Duodenal mucosa (tissue), 2 donors: ENCODE measurements around the gene BOD1L1.

Experiments
- H3K27ac ChIP-seq: one replicate; pipeline ENCODE4 v1.7.0; 2013; ENCODE audit warnings: low read depth, low read length
- H3K27me3 ChIP-seq, 2 donors: one replicate each; pipeline ENCODE4 v1.7.0; 2013; ENCODE audit warnings: low read length in 2 of 2, control low read depth in 1 of 2; ENCODE audit not compliant: insufficient read depth in 2 of 2, control insufficient read depth in 1 of 2
- H3K36me3 ChIP-seq, 2 donors: one replicate each; pipeline ENCODE4 v1.7.0; 2013; ENCODE audit warnings: low read length in 2 of 2, control low read depth in 1 of 2; ENCODE audit not compliant: insufficient read depth in 2 of 2, control insufficient read depth in 1 of 2
- H3K4me1 ChIP-seq, 2 donors: one replicate each; pipeline ENCODE4 v1.7.0; 2013; ENCODE audit warnings: low read length in 2 of 2, control low read depth in 1 of 2; ENCODE audit not compliant: insufficient read depth in 2 of 2, control insufficient read depth in 1 of 2
- H3K4me3 ChIP-seq, 2 donors: one replicate each; pipeline ENCODE4 v1.7.0; 2013; ENCODE audit warnings: low read length in 2 of 2, low read depth in 1 of 2
- H3K9ac ChIP-seq, 2 donors: one replicate each; pipeline ENCODE4 v1.7.0; 2013; ENCODE audit warnings: low read length in 2 of 2, low read depth in 1 of 2
- H3K9me3 ChIP-seq, 2 donors: one replicate each; pipeline ENCODE4 v1.7.0; 2013; ENCODE audit warnings: low read length in 2 of 2, control low read depth in 1 of 2; ENCODE audit not compliant: control insufficient read depth in 1 of 2

Gene BOD1L1

GRCh38 chr4:13546941-13547484, 80.5 kb downstream of the BOD1L1 start:
- Histone ChIP-seq H3K9ac (no peak overlapping the region), H3K36me3 (no peaks in the 10 kb centered on the region), H3K27me3 (peaks cover 63 to 66% of the 10 kb centered on the region in 2 donors), H3K9me3 (no peaks in the 10 kb centered on the region), H3K27ac (no peak overlapping the region), H3K4me1 (peaks cover 11 to 28% of the 10 kb centered on the region in 2 donors), H3K4me3 (peak overlapping the region; percentile 50 to 65)

- H3K4me3 ChIP-seq: peak overlapping the region in 1 of 2 donors; percentile 50
- H3K9ac ChIP-seq: no peak overlapping the region
- H3K4me1 ChIP-seq: peaks cover 11 to 31% of the 10 kb centered on the region in 2 donors
- H3K27ac ChIP-seq: no peak overlapping the region
- no peaks in the 10 kb centered on the region for H3K36me3 ChIP-seq
- H3K27me3 ChIP-seq: peaks cover 69 to 72% of the 10 kb centered on the region in 2 donors
- no peaks in the 10 kb centered on the region for H3K9me3 ChIP-seq
Measured at GRCh38 chr4:13546142-13546940, 81.2 kb downstream of the BOD1L1 start.

DNA sequence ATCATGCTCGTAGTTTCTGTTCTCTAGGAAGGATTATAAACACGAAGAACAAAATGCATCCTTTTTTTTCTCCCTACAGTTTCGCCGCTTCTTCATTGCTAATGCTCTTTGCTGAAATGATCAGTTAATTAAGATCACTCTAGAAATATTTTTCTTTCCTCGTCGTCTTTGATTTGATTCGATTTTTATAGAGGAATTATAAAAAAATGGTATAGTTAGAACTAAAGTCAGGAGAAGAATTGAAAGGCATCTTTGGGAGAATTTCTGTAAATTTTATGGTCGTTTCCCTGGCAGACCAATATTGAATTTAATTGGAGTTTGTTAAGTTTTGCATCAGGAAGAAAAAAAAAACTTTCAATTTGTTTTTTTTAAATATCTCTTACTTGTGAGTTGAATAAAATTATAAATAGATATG, 82.1 kb downstream of the BOD1L1 start:
- peaks cover 11 to 31% of the 10 kb centered on the region in 2 donors for H3K4me1 ChIP-seq
- no peaks in the 10 kb centered on the region for H3K9me3 ChIP-seq
- peak overlapping the region; percentile 52 to 67 for H3K4me3 ChIP-seq
- H3K9ac ChIP-seq: no peak overlapping the region
- peaks cover 77 to 81% of the 10 kb centered on the region in 2 donors for H3K27me3 ChIP-seq
- no peak overlapping the region for H3K27ac ChIP-seq
- H3K36me3 ChIP-seq: no peaks in the 10 kb centered on the region

- Histone ChIP-seq H3K9ac (no peak overlapping the region), H3K27me3 (peaks cover 78 to 83% of the 10 kb centered on the region in 2 donors), H3K4me1 (peaks cover 11 to 31% of the 10 kb centered on the region in 2 donors), H3K27ac (no peak overlapping the region), H3K4me3 (peak overlapping the region; percentile 52 to 67), H3K36me3 (no peaks in the 10 kb centered on the region), H3K9me3 (no peaks in the 10 kb centered on the region)
Measured at GRCh38 chr4:13544606-13545393, 82.7 kb downstream of the BOD1L1 start.

- Histone ChIP-seq H3K9me3 (no peaks in the 10 kb centered on the region), H3K27ac (no peak within 1 kb of the TSS), H3K9ac (no peak within 1 kb of the TSS)
Measured at GRCh38 chr4:13543839-13544605, 83.5 kb downstream of the BOD1L1 start, which contains the start of gene NKX3-2. Gene NKX3-2, minus strand, starts transcription at chr4:13544508. Its CDS starts 94 bp downstream, at chr4:13544414.

GRCh38 chr4:13543032-13543838, 84.3 kb downstream of the BOD1L1 start:
- Histone ChIP-seq H3K4me1 (peaks cover 4 to 23% of the 10 kb centered on the region in 2 donors), H3K27me3 (peaks cover 82 to 87% of the 10 kb centered on the region in 2 donors), H3K9me3 (no peaks in the 10 kb centered on the region), H3K36me3 (no peaks in the 10 kb centered on the region), H3K9ac (no peak overlapping the region), H3K27ac (no peak overlapping the region), H3K4me3 (peak overlapping the region in 1 of 2 donors; percentile 50)

More at GRCh38 chr4:13543839-13544605, 83.5 kb downstream of the BOD1L1 start, which contains the start of gene NKX3-2:
- Histone ChIP-seq H3K27me3 (peaks cover 79 to 87% of the 10 kb centered on the region in 2 donors), H3K4me1 (peaks cover 9 to 28% of the 10 kb centered on the region in 2 donors), H3K36me3 (no peaks in the 10 kb centered on the region), H3K4me3 (peak within 1 kb of the TSS; percentile 52 to 67)

GRCh38 chr4:13542577-13543031, 84.9 kb downstream of the BOD1L1 start:
- Histone ChIP-seq H3K9ac (no peak overlapping the region), H3K9me3 (no peaks in the 10 kb centered on the region), H3K36me3 (no peaks in the 10 kb centered on the region), H3K27ac (no peak overlapping the region), H3K27me3 (peaks cover 87 to 91% of the 10 kb centered on the region in 2 donors), H3K4me3 (peak overlapping the region; percentile 36 to 41), H3K4me1 (peaks cover 4 to 23% of the 10 kb centered on the region in 2 donors)

DNA sequence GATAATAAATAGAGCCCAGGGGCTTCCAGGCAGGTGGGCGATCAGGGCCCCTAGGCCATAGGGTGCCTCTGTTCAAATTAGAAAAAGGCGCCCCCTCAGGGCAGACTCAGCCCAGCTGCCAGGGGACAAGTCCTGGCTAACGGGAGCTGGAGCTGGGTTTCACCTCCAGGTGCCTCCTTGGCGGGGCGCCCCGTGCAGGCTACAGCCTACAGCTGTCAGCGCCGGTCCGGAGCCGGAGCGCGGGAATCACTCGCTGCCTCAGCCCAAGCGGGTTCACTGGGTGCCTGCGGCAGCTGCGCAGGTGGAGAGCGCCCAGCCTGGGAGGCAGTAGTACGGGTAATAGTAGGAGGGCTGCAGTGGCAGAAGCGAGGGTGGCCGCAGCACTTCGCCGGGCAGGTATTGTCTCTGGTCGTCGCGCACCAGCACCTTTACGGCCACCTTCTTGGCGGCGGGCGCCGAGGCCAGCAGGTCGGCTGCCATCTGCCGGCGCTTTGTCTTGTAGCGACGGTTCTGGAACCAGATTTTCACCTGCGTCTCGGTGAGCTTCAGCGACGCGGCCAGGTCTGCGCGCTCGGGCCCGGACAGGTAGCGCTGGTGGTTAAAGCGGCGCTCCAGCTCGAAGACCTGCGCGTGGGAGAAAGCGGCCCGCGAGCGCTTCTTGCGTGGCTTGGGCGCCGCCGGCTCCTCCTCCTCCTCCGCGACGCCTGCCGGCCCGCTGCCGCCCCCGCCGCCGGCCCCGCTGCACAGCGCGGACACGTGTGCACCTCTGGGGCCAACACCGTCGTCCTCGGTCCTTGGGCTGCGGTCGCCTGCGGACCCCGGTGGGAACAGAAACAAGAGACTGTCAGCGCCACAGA, 85.6 kb downstream of the BOD1L1 start:
- Histone ChIP-seq H3K9me3 (no peaks in the 10 kb centered on the region), H3K27ac (no peak overlapping the region), H3K27me3 (peaks cover 89 to 91% of the 10 kb centered on the region in 2 donors), H3K4me3 (peak overlapping the region; percentile 36 to 41), H3K36me3 (no peaks in the 10 kb centered on the region), H3K4me1 (peaks cover 4 to 21% of the 10 kb centered on the region in 2 donors), H3K9ac (no peak overlapping the region)
